NCI-H2196 treated with DMSO at 0.1 percent for 48 hours (cell line): ENCODE data around the gene CCL16.
A peak's percentile ranks its signal among the peaks of the same experiment; 100 is the strongest.

Experiments used
- DNase-seq: peaks from one replicate; lab custom pipeline; 2025; ENCODE audit not compliant: unreplicated experiment; lab: John Stamatoyannopoulos, UW

Gene CCL16

GRCh38 chr17:35986643-35987042, 5.3 kb upstream of the CCL16 start, which contains the start of gene CCL14:
CCL14 (minus strand) TSS chr17:35986729; CDS start chr17:35986649, 80 bp downstream.
- DNase-seq, result no peak

DNA sequence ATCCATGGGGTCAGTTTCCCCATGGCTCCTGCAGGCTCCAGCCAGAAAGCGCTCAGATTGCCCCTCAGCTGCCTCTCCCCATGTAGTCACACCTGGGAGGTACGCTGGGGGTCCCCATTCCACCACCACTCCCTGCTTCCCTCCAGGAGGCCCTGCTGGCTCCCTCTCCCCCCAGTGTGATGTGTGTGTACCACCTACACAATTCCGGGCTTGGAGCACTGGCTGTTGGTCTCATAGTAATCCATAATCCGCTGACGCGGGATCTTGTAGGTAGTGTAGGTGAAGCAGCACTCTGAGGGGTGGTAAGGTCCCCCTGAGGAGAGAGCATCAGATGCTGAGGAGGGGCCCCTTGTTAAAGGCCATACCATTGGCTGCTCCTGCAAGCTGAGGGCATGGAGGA, 2.8 kb upstream of the CCL16 start:
- no peak for DNase-seq

DNA sequence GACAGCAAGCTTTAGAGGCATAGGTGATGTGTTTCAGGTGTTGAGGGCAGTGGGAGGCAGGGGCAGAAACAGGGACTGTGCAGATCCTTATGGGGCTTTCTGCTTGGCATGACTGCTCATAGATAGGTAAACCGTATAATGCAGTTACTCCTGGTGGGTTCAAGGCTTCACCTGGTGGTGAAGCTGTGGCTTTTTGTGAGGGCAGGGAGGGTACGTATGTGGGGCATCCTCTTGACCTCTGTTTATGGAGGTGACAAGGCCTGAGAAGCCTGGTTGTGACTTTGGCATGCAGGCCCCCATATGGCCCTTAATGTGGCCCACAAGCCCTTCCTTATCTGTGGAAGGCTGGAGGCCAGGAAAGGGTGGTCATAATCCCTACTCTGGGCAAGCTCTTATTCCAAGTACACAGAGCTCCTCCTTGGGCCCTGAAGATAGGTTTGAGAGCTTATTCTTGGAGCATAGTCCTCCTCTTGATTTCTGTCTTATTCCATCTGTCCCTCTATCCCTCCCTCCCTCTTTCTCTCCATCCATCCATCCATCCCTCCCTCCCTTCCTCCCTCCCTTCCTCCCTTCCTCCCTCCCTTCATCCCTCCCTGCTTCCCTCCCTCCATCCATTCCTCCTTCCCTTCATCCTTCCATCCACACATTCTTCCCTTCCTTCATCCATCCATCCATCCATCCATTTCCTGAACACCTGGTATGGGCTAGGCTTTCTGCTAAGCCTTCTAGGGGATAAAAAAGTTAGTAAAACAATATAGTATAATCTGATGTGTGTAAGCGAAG, 1.3 kb upstream of the CCL16 start:
- DNase-seq, result no peak

DNA sequence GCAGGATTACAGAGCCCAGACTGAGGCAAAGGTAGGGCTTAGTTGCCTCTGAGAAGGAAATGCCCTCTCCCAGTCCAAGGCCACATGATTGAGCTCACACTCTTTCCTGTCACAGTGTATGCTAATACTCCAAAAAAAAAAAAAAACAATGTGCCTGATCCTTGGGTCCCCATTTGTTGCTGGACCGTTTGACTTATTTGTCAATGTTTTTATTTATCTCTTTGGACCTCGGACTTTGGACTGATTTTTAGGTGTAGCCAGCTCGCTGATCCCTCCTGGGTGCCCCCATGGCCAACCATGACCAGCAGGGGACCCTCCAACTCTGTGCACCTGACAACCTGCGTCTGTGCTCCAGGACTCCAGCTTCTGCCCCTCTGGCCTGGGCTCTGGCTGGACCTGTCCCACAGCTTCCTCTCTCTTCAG, 622 bp upstream of the CCL16 start:
- DNase-seq, result no peak

DNA sequence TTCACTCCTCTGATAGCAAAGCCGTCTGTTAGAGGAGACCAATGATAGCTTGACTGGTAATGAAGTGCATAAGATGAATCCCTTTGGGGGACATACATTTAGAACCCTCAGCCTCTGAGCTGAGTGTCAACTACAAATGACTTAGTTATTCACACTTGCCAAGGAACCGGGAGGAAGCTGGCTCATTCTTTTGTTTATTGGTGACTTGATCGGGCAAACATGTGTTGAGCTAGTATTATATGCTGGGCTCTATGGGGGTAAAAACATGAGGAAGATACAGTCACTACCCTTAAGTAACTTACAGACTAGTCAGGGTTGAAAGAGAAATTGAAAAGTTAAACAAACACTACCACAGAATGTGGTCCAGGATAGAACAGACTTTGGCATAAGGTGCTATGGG, 3.0 kb downstream of the CCL16 start:
- DNase-seq, result no peak

- no peak for DNase-seq
Observed at GRCh38 chr17:35977509-35977908, 3.8 kb downstream of the CCL16 start.

GRCh38 chr17:35973333-35974260, 7.7 kb downstream of the CCL16 start:
- DNase-seq, result no peak

DNA sequence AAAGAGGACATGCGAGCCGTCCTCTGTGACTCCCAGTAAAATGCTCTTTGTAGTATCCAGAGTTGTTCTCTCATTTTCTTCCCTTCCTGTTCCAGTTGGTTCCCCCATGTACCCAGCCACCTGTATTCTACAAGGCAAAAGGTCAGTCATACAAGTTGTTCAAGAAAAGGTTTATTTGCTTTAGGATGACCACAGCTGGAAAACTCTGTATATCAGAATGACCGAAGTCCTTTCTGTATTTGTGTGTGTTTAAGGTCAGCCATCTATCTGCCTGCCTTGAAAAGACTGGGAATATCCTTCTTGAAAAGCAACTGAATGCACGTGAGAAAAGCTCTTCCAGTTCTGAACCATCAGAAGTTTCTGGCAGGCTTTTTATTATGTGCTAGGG, 8.4 kb downstream of the CCL16 start:
- DNase-seq, result no peak

GRCh38 chr17:35972535-35972934, 8.8 kb downstream of the CCL16 start:
- no peak for DNase-seq

DNA sequence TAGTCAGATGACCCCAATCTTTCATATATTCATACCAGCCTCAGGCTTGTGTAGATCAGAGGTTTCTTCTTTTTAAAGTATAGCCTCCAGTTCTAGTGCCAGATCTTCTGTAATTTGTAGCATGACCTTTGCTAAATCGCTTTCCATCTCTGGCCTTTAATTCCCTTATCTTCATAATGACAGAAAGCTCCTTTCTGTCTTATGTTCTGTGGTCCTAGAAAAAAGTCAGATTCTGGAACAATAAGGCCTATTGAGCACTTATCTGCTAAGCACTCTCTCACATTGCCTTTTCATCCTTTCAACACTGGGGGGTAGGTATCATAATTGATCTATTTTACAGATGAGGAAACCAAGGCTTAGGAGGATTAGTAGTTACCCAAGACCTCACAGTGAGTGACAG, 9.2 kb downstream of the CCL16 start:
- no peak for DNase-seq

- peak; percentile 13 for DNase-seq
Observed at GRCh38 chr17:35969558-35970380, 11.5 kb downstream of the CCL16 start.

- no peak for DNase-seq
Observed at GRCh38 chr17:35968520-35969054, 12.7 kb downstream of the CCL16 start.

DNA sequence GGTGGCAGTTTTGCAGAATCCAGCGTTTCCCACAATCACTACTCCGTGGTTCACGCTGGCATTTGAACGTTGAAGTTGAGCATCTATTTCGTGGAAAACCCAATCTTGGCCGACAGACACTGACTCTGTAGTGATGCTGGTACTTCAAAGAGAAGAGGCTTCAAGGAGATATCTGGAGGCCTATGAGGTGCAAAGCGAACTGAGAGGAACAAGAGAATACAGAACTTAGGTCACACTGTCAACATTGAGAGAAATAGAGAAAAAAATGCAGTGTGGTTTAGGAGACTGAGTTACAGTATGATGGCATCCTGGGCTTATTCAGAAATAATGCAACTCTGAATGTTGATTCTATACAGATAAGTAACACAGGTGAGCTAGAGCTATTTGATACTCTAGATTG, 16.0 kb downstream of the CCL16 start:
- no peak for DNase-seq

- no peak for DNase-seq
Observed at GRCh38 chr17:35963663-35964062, 17.6 kb downstream of the CCL16 start.

- no peak for DNase-seq
Observed at GRCh38 chr17:35953720-35954119, 27.6 kb downstream of the CCL16 start.

- DNase-seq, result no peak
Observed at GRCh38 chr17:35949401-35949800, 31.9 kb downstream of the CCL16 start.

GRCh38 chr17:35948092-35948491, 33.2 kb downstream of the CCL16 start:
- DNase-seq, result no peak

- no peak for DNase-seq
Observed at GRCh38 chr17:35947156-35947585, 34.1 kb downstream of the CCL16 start.

GRCh38 chr17:35944151-35944550, 37.1 kb downstream of the CCL16 start:
- DNase-seq, result no peak

GRCh38 chr17:35943537-35943936, 37.8 kb downstream of the CCL16 start, which contains the start of gene LYZL6:
LYZL6 (minus strand) TSS chr17:35943713; CDS start chr17:35939356, 4,357 bp downstream.
- DNase-seq, result no peak
